K562 (cell line): ENCODE measurements around the gene CHST14. TPM values are rescaled to one million over a fixed set of nuclear protein-coding genes. Genes with fewer than 3 reads are reported as not detected.

Experiments used
- HLTF ChIP-seq: fragments of 450-650 bp; IDR thresholded peaks from 2 replicates; pipeline ENCODE4 v1.6.1; 2016
- MEIS2 ChIP-seq: fragments of 450-650 bp; IDR thresholded peaks from 2 replicates; pipeline ENCODE4 v1.6.1; 2014; ENCODE audit warnings: mild to moderate bottlenecking; ENCODE audit not compliant: partially characterized antibody
- MYC ChIP-seq, 2 experiments: fragments of 250-450 bp in 1 of 2; sonication (Bioruptor Pico) in 1 of 2; IDR thresholded peaks; 2 replicates each; pipeline versions ENCODE4 v1.5.1 to v1.6.1; 2012 to 2021; ENCODE audit warnings: low read depth in 2 of 2, borderline replicate concordance in 1 of 2, improper control_type of control experiment in 1 of 2, low read length in 1 of 2, mild to moderate bottlenecking in 1 of 2, moderate library complexity in 1 of 2
- NR0B1 ChIP-seq: fragments of 450-650 bp; IDR thresholded peaks from one replicate; pipeline ENCODE4 v1.6.1; 2018; ENCODE audit warnings: mild to moderate bottlenecking, moderate library complexity; ENCODE audit not compliant: partially characterized antibody
- POLR2B ChIP-seq: fragments of 450-650 bp; IDR thresholded peaks from 2 replicates; pipeline ENCODE4 v1.6.1; 2018; ENCODE audit warnings: low read depth; ENCODE audit not compliant: partially characterized antibody
- RBBP5 ChIP-seq: fragments of 200-600 bp; sonication (generic); IDR thresholded peaks from 2 replicates; pipeline ENCODE4 v1.6.1; 2012; ENCODE audit warnings: borderline replicate concordance, mild to moderate bottlenecking, low read length, control low read depth, inconsistent platforms; ENCODE audit not compliant: insufficient read depth, poor library complexity, severe bottlenecking
- RNF219 ChIP-seq: fragments of 250-450 bp; sonication (Bioruptor Pico); IDR thresholded peaks from 2 replicates; pipeline ENCODE4 v1.5.0; 2022; ENCODE audit warnings: mild to moderate bottlenecking
- SAP30 ChIP-seq: fragments of 200-600 bp; sonication (generic); IDR thresholded peaks from 2 replicates; pipeline ENCODE4 v1.6.1; 2012; ENCODE audit warnings: borderline replicate concordance, low read depth, mild to moderate bottlenecking, moderate library complexity, low read length, control low read depth, inconsistent platforms; ENCODE audit not compliant: insufficient read depth, poor library complexity, severe bottlenecking
- WHSC1 ChIP-seq: IDR thresholded peaks from one replicate; pipeline ENCODE4 v1.6.1; 2012; ENCODE audit warnings: low read length, control low read depth, inconsistent platforms
- ZEB2 ChIP-seq: fragments of 450-650 bp; IDR thresholded peaks from 2 replicates; pipeline ENCODE4 v1.6.1; 2016
- ZKSCAN8 ChIP-seq: fragments of 200-800 bp; sonication (Bioruptor generic); IDR thresholded peaks from 2 replicates; pipeline ENCODE4 v1.6.1; 2016; ENCODE audit warnings: missing genetic modification characterization, missing compliant biosample characterization
- ZNF318 ChIP-seq, 2 experiments: fragments of 450-650 bp; IDR thresholded peaks; 2 replicates each; pipeline ENCODE4 v1.6.1; 2016; ENCODE audit warnings: mild to moderate bottlenecking in 2 of 2, borderline replicate concordance in 1 of 2, low read depth in 1 of 2, moderate library complexity in 1 of 2
- ZNF740 ChIP-seq, 3 experiments: fragments of 200-800 bp in 1 of 3; sonication (Bioruptor generic) in 1 of 3; sonication (generic) in 1 of 3; formaldehyde crosslinking in 1 of 3; IDR thresholded peaks; 2 replicates each; pipeline versions ENCODE4 v1.6.1 to v1.8.0; 2016 to 2022; ENCODE audit warnings: mild to moderate bottlenecking in 2 of 3, missing compliant biosample characterization in 2 of 3, missing genetic modification characterization in 2 of 3, missing genetic modification reagents in 1 of 3
- ZNF830 ChIP-seq: fragments of 250-450 bp; sonication (Bioruptor Pico); IDR thresholded peaks from 2 replicates; pipeline ENCODE4 v1.5.0; 2021; ENCODE audit warnings: mild to moderate bottlenecking
- polyA plus RNA-seq, 8 experiments: library from polyadenylated mRNA; depleted of rRNA in 4 of 8; stranded (reverse) in 5 of 8; unstranded in 3 of 8; fragments of >200 nt; fragmentation: Nextera tagmentation in 2 of 8; fragmentation: Illumina TruSeq in 1 of 8; extraction: Ambion mirVana in 2 of 8; extraction: Trizol in 1 of 8; gene quantifications; 2 replicates each; pipeline versions ENCODE4 v1.2.1 to v1.2.3, GENCODE V29; 2011 to 2014; ENCODE audit warnings: inconsistent platforms in 1 of 8, missing spikeins in 1 of 8
- total RNA-seq, 7 experiments: library from RNA; depleted of rRNA in 6 of 7; stranded (reverse); fragments of >200 nt in 6 of 7; fragmentation: Illumina TruSeq in 2 of 7; extraction: Trizol in 2 of 7; gene quantifications; 2 replicates each; pipeline versions ENCODE4 v1.2.1 to v1.2.3, GENCODE V29; 2011 to 2021; ENCODE audit warnings: low replicate concordance in 1 of 7

The CHST14 gene
- total and polyA plus RNA-seq, 9 of the 15 experiments (the other 6 are each of a cell fraction or from before 2014, with no cell fraction given), result 1.6 to 12.1 (median 4.5) TPM

GRCh38 chr15:40468898-40469331 is 1.9 kb upstream of the CHST14 start (continued):
- TF ChIP-seq SAP30 (no peak), ZKSCAN8 (CRISPR knock-in tag) (no peak), ZNF318 (IDR thresholded peaks at IDR 0.05; ENCODE audit: borderline replicate concordance in 1 of 2, low read depth in 1 of 2) (no peak), ZNF830 (CRISPR knock-in tag) (no peak), NR0B1 (no peak), RBBP5 (no peak), RNF219 (CRISPR knock-in tag) (no peak), POLR2B (no peak), ZNF740 (CRISPR knock-in tag; IDR thresholded peaks at IDR 0.05) (peak; percentile 75), ZNF740 (tag; IDR thresholded peaks at IDR 0.05) (no peak), MEIS2 (no peak), HLTF (no peak), ZEB2 (no peak), MYC (IDR thresholded peaks at IDR 0.05; ENCODE audit: low read depth, low read length) (0 out of 2 replicates have a peak, but pooled peaks have one; percentile 47), MYC (CRISPR knock-in tag; IDR thresholded peaks at IDR 0.05; ENCODE audit: borderline replicate concordance, low read depth) (no peak), WHSC1 (no peak)
